ENCODE data around the gene TMEM43.

The TMEM43 gene

DNA sequence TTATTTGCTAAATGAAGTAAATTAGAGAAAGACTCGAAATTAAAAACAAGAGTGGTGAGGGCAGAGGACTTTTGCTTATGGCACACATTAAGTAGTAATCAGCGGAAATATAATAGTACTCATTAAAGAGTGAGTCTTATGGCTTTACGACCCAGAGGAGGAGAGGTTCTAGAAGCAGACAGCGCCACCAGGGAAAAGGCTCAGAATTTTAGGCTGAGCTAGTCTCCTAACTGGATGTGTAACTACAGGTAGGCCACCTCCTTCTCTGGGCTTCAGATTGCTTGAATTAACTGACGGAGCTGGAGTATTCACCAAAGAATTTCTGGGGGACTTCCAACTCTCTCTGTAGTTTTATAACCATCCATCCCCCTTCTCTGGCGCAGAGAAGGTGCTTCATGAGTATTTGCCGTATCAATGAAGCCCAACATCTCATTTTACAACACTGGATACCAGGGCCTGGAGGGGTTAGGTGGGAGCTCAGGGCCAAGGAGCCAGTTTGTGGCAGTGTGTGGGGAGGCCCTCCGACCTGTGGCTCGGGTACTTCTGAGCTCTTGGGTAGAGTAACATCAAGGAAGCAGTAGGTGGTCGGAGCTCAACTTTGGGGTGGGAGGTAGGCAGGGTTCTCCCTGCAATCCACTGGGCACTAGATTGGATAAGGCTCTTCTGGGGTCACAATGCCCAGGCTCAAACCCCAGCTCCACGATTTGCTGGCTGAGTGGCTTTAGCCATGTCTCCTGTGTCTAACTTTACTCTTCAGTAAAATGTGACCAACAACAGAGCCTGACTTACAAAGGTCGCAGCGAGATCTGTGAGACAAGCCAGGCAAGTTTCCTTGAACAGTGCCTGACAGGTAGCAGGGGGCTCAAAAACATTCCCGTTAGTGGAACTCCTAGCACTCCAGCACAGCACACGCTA is 1.3 kb upstream of the TMEM43 start:
- H3K27me3 ChIP-seq (ENCODE audit: control insufficient read depth, low read length) = no peaks in the 10 kb centered on the region
- peak overlapping the region; percentile 88 for H3K4me2 ChIP-seq (ENCODE audit: low read length)
- TF ChIP-seq, protein P1, sequence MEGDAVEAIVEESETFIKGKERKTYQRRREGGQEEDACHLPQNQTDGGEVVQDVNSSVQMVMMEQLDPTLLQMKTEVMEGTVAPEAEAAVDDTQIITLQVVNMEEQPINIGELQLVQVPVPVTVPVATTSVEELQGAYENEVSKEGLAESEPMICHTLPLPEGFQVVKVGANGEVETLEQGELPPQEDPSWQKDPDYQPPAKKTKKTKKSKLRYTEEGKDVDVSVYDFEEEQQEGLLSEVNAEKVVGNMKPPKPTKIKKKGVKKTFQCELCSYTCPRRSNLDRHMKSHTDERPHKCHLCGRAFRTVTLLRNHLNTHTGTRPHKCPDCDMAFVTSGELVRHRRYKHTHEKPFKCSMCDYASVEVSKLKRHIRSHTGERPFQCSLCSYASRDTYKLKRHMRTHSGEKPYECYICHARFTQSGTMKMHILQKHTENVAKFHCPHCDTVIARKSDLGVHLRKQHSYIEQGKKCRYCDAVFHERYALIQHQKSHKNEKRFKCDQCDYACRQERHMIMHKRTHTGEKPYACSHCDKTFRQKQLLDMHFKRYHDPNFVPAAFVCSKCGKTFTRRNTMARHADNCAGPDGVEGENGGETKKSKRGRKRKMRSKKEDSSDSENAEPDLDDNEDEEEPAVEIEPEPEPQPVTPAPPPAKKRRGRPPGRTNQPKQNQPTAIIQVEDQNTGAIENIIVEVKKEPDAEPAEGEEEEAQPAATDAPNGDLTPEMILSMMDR (IDR thresholded peaks at IDR 0.05; ENCODE audit: low read depth, low read length, poor library complexity, severe bottlenecking) = peak; percentile 20
- no peak for TF ChIP-seq EZH2phosphoT487 (IDR thresholded peaks at IDR 0.05; ENCODE audit: borderline replicate concordance, low read length)
- peaks cover 63% of the 10 kb centered on the region for H3K36me3 ChIP-seq (ENCODE audit: control insufficient read depth, low read length)
- peak overlapping the region; percentile 96 for H3K4me3 ChIP-seq (ENCODE audit: low read length)
- H3K9me3 ChIP-seq (ENCODE audit: control insufficient read depth, insufficient read depth, low read length) = no peaks in the 10 kb centered on the region
- H3F3A ChIP-seq (ENCODE audit: control insufficient read depth, insufficient read depth) = no peaks in the 10 kb centered on the region
- H3K9me2 ChIP-seq (replicated peaks; ENCODE audit: control insufficient read depth, low read length) = no peaks in the 10 kb centered on the region
- H3K4me1 ChIP-seq (ENCODE audit: control insufficient read depth, low read length) = peaks cover 38% of the 10 kb centered on the region
- peaks cover 97% of the 10 kb centered on the region for H3K79me2 ChIP-seq (ENCODE audit: control insufficient read depth, low read length)
- peak overlapping the region; percentile 67 for H3K27ac ChIP-seq (ENCODE audit: low read depth, low read length)
- H4K20me1 ChIP-seq (ENCODE audit: control insufficient read depth, insufficient read depth, low read depth, low read length) = peaks cover 6% of the 10 kb centered on the region; the same call in 1 of the 2 replicates

GRCh38 chr3:14124223-14124614 is 633 bp upstream of the TMEM43 start:
- peak overlapping the region; percentile 88 for H3K4me2 ChIP-seq (ENCODE audit: low read length)
- peak overlapping the region; percentile 67 for H3K27ac ChIP-seq (ENCODE audit: low read depth, low read length)
- H3K4me1 ChIP-seq (ENCODE audit: control insufficient read depth, low read length) = peaks cover 38% of the 10 kb centered on the region
- no peaks in the 10 kb centered on the region for H3K27me3 ChIP-seq (ENCODE audit: control insufficient read depth, low read length)
- peak overlapping the region; percentile 96 for H3K4me3 ChIP-seq (ENCODE audit: low read length)
- H3K9me2 ChIP-seq (replicated peaks; ENCODE audit: control insufficient read depth, low read length) = no peaks in the 10 kb centered on the region
- TF ChIP-seq, protein P1 (IDR thresholded peaks at IDR 0.05; ENCODE audit: low read depth, low read length, poor library complexity, severe bottlenecking) = no peak
- TF ChIP-seq EZH2phosphoT487 (IDR thresholded peaks at IDR 0.05; ENCODE audit: borderline replicate concordance, low read length) = no peak
- peaks cover 93% of the 10 kb centered on the region for H3K79me2 ChIP-seq (ENCODE audit: control insufficient read depth, low read length)
- peaks cover 61% of the 10 kb centered on the region for H3K36me3 ChIP-seq (ENCODE audit: control insufficient read depth, low read length)
- H3F3A ChIP-seq (ENCODE audit: control insufficient read depth, insufficient read depth) = no peaks in the 10 kb centered on the region
- H4K20me1 ChIP-seq (ENCODE audit: control insufficient read depth, insufficient read depth, low read depth, low read length) = peaks cover 6% of the 10 kb centered on the region; the same call in 1 of the 2 replicates
- no peaks in the 10 kb centered on the region for H3K9me3 ChIP-seq (ENCODE audit: control insufficient read depth, insufficient read depth, low read length)

GRCh38 chr3:14125193-14126016 is 553 bp downstream of the TMEM43 start:
- H3K4me2 ChIP-seq (ENCODE audit: low read length) = peak overlapping the region; percentile 88
- TF ChIP-seq, protein P1 (IDR thresholded peaks at IDR 0.05; ENCODE audit: low read depth, low read length, poor library complexity, severe bottlenecking) = no peak
- TF ChIP-seq EZH2phosphoT487 (IDR thresholded peaks at IDR 0.05; ENCODE audit: borderline replicate concordance, low read length) = no peak
- peaks cover 6% of the 10 kb centered on the region; the same call in 1 of the 2 replicates for H4K20me1 ChIP-seq (ENCODE audit: control insufficient read depth, insufficient read depth, low read depth, low read length)
- no peaks in the 10 kb centered on the region for H3F3A ChIP-seq (ENCODE audit: control insufficient read depth, insufficient read depth)
- peaks cover 38% of the 10 kb centered on the region for H3K4me1 ChIP-seq (ENCODE audit: control insufficient read depth, low read length)
- no peaks in the 10 kb centered on the region for H3K9me2 ChIP-seq (replicated peaks; ENCODE audit: control insufficient read depth, low read length)
- H3K27me3 ChIP-seq (ENCODE audit: control insufficient read depth, low read length) = no peaks in the 10 kb centered on the region
- H3K79me2 ChIP-seq (ENCODE audit: control insufficient read depth, low read length) = peaks cover 81% of the 10 kb centered on the region
- H3K27ac ChIP-seq (ENCODE audit: low read depth, low read length) = no peak overlapping the region
- H3K4me3 ChIP-seq (ENCODE audit: low read length) = peak overlapping the region; percentile 96
- H3K9me3 ChIP-seq (ENCODE audit: control insufficient read depth, insufficient read depth, low read length) = no peaks in the 10 kb centered on the region
- peaks cover 57% of the 10 kb centered on the region for H3K36me3 ChIP-seq (ENCODE audit: control insufficient read depth, low read length)

Measured in DOHH2 (cell line).